GM23338 (cell line): ENCODE results near the gene TMEM63A.

Source experiments
- CTCF ChIP-seq, 2 experiments: fragments of 200-600 bp in 1 of 2; sonication (generic) in 1 of 2; conservative IDR thresholded peaks; 2 replicates each; pipeline versions ENCODE4 v1.5.1 to v1.6.1; 2016 to 2017; ENCODE audit warnings: antibody characterized with exemption in 2 of 2, low read depth in 2 of 2, mild to moderate bottlenecking in 2 of 2, moderate library complexity in 1 of 2
- ETS1 ChIP-seq: IDR thresholded peaks from 2 replicates; pipeline ENCODE4 v1.6.1; 2016; ENCODE audit warnings: antibody characterized with exemption
- EZH2 ChIP-seq: fragments of 200-600 bp; sonication (generic); IDR thresholded peaks from one replicate; pipeline ENCODE4 v1.8.0; 2017; ENCODE audit warnings: antibody characterized with exemption, mild to moderate bottlenecking, low read depth; ENCODE audit not compliant: unreplicated experiment
- EZH2phosphoT487 ChIP-seq: fragments of 200-600 bp; sonication (generic); IDR thresholded peaks from one replicate; pipeline ENCODE4 v1.8.1; 2018; ENCODE audit warnings: antibody characterized with exemption; ENCODE audit not compliant: unreplicated experiment
- JUNB ChIP-seq: IDR thresholded peaks from one replicate; pipeline ENCODE4 v1.6.1; 2016; ENCODE audit warnings: antibody characterized with exemption; ENCODE audit not compliant: unreplicated experiment
- POLR2AphosphoS5 ChIP-seq: IDR thresholded peaks from 2 replicates; pipeline ENCODE4 v1.6.1; 2016; ENCODE audit warnings: antibody characterized with exemption, low read depth
- TF ChIP-seq, protein P1 (sequence below): fragments of 250-450 bp; sonication (Bioruptor Pico); IDR thresholded peaks from 2 replicates; pipeline ENCODE4 v1.5.0; 2020; ENCODE audit warnings: mild to moderate bottlenecking, moderate library complexity

DNA sequence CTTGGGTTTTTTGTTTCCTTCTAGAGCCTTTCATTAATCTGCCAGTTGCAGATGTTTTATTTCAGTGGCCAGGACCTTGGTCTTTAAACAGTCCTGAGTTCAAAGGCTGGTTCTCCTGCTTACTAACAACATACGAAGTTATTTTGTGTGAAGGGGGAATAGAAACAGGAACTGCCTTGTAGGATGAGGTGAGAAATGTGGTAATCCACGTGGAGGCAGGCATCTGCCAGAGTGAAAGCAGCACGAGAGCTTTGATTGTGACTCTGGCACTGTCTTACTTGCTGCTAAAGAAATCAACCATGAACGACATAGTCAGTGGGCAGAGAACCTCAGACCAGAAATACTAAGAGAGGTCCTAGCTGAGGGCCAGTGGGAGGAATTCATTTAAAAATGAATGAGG lies 30.4 kb downstream of the TMEM63A start:
- TF ChIP-seq CTCF (conservative IDR thresholded peaks at IDR 0.05; ENCODE audit: low read depth in 2 of 2) (no peak), POLR2AphosphoS5 (no peak), JUNB (no peak), EZH2 (no peak), ETS1 (no peak), EZH2phosphoT487 (no peak)
- TF ChIP-seq, protein P1, sequence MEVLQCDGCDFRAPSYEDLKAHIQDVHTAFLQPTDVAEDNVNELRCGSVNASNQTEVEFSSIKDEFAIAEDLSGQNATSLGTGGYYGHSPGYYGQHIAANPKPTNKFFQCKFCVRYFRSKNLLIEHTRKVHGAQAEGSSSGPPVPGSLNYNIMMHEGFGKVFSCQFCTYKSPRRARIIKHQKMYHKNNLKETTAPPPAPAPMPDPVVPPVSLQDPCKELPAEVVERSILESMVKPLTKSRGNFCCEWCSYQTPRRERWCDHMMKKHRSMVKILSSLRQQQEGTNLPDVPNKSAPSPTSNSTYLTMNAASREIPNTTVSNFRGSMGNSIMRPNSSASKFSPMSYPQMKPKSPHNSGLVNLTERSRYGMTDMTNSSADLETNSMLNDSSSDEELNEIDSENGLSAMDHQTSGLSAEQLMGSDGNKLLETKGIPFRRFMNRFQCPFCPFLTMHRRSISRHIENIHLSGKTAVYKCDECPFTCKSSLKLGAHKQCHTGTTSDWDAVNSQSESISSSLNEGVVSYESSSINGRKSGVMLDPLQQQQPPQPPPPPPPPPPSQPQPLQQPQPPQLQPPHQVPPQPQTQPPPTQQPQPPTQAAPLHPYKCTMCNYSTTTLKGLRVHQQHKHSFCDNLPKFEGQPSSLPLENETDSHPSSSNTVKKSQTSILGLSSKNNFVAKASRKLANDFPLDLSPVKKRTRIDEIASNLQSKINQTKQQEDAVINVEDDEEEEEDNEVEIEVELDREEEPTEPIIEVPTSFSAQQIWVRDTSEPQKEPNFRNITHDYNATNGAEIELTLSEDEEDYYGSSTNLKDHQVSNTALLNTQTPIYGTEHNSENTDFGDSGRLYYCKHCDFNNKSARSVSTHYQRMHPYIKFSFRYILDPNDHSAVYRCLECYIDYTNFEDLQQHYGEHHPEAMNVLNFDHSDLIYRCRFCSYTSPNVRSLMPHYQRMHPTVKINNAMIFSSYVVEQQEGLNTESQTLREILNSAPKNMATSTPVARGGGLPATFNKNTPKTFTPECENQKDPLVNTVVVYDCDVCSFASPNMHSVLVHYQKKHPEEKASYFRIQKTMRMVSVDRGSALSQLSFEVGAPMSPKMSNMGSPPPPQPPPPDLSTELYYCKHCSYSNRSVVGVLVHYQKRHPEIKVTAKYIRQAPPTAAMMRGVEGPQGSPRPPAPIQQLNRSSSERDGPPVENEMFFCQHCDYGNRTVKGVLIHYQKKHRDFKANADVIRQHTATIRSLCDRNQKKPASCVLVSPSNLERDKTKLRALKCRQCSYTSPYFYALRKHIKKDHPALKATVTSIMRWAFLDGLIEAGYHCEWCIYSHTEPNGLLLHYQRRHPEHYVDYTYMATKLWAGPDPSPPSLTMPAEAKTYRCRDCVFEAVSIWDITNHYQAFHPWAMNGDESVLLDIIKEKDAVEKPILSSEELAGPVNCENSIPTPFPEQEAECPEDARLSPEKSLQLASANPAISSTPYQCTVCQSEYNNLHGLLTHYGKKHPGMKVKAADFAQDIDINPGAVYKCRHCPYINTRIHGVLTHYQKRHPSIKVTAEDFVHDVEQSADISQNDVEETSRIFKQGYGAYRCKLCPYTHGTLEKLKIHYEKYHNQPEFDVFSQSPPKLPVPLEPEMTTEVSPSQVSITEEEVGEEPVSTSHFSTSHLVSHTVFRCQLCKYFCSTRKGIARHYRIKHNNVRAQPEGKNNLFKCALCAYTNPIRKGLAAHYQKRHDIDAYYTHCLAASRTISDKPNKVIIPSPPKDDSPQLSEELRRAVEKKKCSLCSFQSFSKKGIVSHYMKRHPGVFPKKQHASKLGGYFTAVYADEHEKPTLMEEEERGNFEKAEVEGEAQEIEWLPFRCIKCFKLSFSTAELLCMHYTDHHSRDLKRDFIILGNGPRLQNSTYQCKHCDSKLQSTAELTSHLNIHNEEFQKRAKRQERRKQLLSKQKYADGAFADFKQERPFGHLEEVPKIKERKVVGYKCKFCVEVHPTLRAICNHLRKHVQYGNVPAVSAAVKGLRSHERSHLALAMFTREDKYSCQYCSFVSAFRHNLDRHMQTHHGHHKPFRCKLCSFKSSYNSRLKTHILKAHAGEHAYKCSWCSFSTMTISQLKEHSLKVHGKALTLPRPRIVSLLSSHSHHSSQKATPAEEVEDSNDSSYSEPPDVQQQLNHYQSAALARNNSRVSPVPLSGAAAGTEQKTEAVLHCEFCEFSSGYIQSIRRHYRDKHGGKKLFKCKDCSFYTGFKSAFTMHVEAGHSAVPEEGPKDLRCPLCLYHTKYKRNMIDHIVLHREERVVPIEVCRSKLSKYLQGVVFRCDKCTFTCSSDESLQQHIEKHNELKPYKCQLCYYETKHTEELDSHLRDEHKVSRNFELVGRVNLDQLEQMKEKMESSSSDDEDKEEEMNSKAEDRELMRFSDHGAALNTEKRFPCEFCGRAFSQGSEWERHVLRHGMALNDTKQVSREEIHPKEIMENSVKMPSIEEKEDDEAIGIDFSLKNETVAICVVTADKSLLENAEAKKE (CRISPR knock-in tag): no peak
